PC-3 (cell line): ENCODE measurements around the gene CDH4. TPM values are rescaled to one million over a fixed set of nuclear protein-coding genes. Genes with fewer than 3 reads are reported as not detected.

Experiments used
- ATAC-seq: fragments of 200-7000 bp; cut with Tn5 transposase; 2 replicates; pipeline ENCODE4 v1.9.1; 2020; ENCODE audit warnings: mild to moderate bottlenecking, moderate library complexity
- BruUV-seq: library from RNA; stranded (reverse); fragments of 400-500 nt; replicated peaks from 2 replicates; lab custom pipeline; 2021; lab: Mats Ljungman, UMichigan
- CTCF ChIA-PET: fragments of 300-600 bp; sonication (Branson Sonifier 250); formaldehyde crosslinking; loops from one replicate; lab custom pipeline; 2022; ENCODE audit warnings: antibody characterized with exemption; lab: Charles Lee
- POLR2A ChIA-PET: fragments of 300-600 bp; sonication (Branson Sonifier 250); formaldehyde crosslinking; loops from one replicate; lab custom pipeline; 2022; ENCODE audit warnings: antibody characterized with exemption; ENCODE audit not compliant: unreplicated experiment; lab: Charles Lee
- DNase-seq: peaks from one replicate; pipeline ENCODE4 v3.0.0-alpha.2; 2015
- H2AFZ ChIP-seq: fragments of 300-600 bp; sonication (generic); 2 replicates; pipeline ENCODE4 v1.6.0; 2016; ENCODE audit warnings: antibody characterized with exemption, low read length
- H3F3A ChIP-seq: fragments of 300-600 bp; sonication (generic); one replicate; pipeline ENCODE4 v1.6.0; 2017; ENCODE audit warnings: antibody characterized with exemption, low read length, control low read depth, mild to moderate bottlenecking; ENCODE audit not compliant: unreplicated experiment
- H3K27ac ChIP-seq: fragments of 300-600 bp; sonication (generic); 2 replicates; pipeline ENCODE4 v1.5.1; 2016; ENCODE audit warnings: mild to moderate bottlenecking, low read length
- H3K27me3 ChIP-seq: fragments of 300-600 bp; sonication (generic); 2 replicates; pipeline ENCODE4 v1.6.1; 2016; ENCODE audit warnings: low read length, mixed read lengths
- H3K36me3 ChIP-seq: fragments of 300-600 bp; sonication (generic); 2 replicates; pipeline ENCODE4 v1.6.1; 2016; ENCODE audit warnings: low read depth, mixed run types, low read length, mixed read lengths
- H3K4me1 ChIP-seq: fragments of 300-600 bp; sonication (generic); 2 replicates; pipeline ENCODE4 v1.5.1; 2016; ENCODE audit warnings: low read length; ENCODE audit not compliant: insufficient read depth
- H3K4me2 ChIP-seq: fragments of 300-600 bp; sonication (generic); 2 replicates; pipeline ENCODE4 v1.6.0; 2016; ENCODE audit warnings: low read length
- H3K4me3 ChIP-seq: fragments of 300-600 bp; sonication (generic); 2 replicates; pipeline ENCODE4 v1.5.1; 2016; ENCODE audit warnings: mild to moderate bottlenecking, low read length, mixed read lengths
- H3K79me2 ChIP-seq: fragments of 300-600 bp; sonication (generic); 2 replicates; pipeline ENCODE4 v1.6.1; 2017; ENCODE audit warnings: low read length, mixed read lengths
- H3K9ac ChIP-seq: fragments of 300-600 bp; sonication (generic); 2 replicates; pipeline ENCODE4 v1.6.0; 2016; ENCODE audit warnings: mild to moderate bottlenecking, low read length
- H3K9me2 ChIP-seq: fragments of 300-600 bp; sonication (generic); replicated peaks from 2 replicates; pipeline ENCODE4 v1.6.1; 2016; ENCODE audit warnings: mixed run types, low read length, mixed read lengths
- H3K9me3 ChIP-seq: fragments of 300-600 bp; sonication (generic); 2 replicates; pipeline ENCODE4 v1.6.1; 2016; ENCODE audit warnings: low read length, mixed read lengths
- H4K20me1 ChIP-seq: fragments of 300-600 bp; sonication (generic); 2 replicates; pipeline ENCODE4 v1.6.1; 2016; ENCODE audit warnings: low read length, mixed read lengths
- CTCF ChIP-seq: fragments of 300-600 bp; sonication (generic); conservative IDR thresholded peaks from 2 replicates; pipeline ENCODE4 v1.5.1; 2017; ENCODE audit warnings: antibody characterized with exemption, low read depth, mild to moderate bottlenecking, low read length
- EZH2 ChIP-seq: fragments of 300-600 bp; sonication (generic); IDR thresholded peaks from one replicate; pipeline ENCODE4 v1.6.1; 2017; ENCODE audit warnings: antibody characterized with exemption, mild to moderate bottlenecking, low read length; ENCODE audit not compliant: unreplicated experiment
- EZH2phosphoT487 ChIP-seq: fragments of 300-600 bp; sonication (generic); IDR thresholded peaks from 2 replicates; pipeline ENCODE4 v1.6.1; 2018; ENCODE audit warnings: mild to moderate bottlenecking, antibody characterized with exemption, low read length, borderline replicate concordance
- intact Hi-C: fragments of 100-400 bp; cut with micrococcal nuclease; formaldehyde crosslinking; loops from 2 replicates; pipeline ENCODE4 v1.9.0; 2023
- total RNA-seq: library from RNA; depleted of rRNA; stranded (reverse); fragments of >200 nt; gene quantifications from 2 replicates; pipeline ENCODE4 v1.2.3, GENCODE V29; 2014

Gene CDH4
- total RNA-seq, 1 experiment from 2014 or later = not detected

- H3K27me3 ChIP-seq = peaks cover 86% of the 10 kb centered on the region
- H3K9me2 ChIP-seq = no peaks in the 10 kb centered on the region
- no peaks in the 10 kb centered on the region for H3F3A ChIP-seq
- intact Hi-C loops = no loop called here
- no peak overlapping the region for H3K27ac ChIP-seq
- POLR2A ChIA-PET = no interaction called here
- TF ChIP-seq EZH2phosphoT487 (no peak), CTCF (no peak), EZH2 (no peak)
- DNase-seq (no peak), ATAC-seq (no peak)
- no peaks in the 10 kb centered on the region for H3K9me3 ChIP-seq
- H3K4me2 ChIP-seq = no peak overlapping the region
- no peak overlapping the region for H3K9ac ChIP-seq
- H3K4me3 ChIP-seq = no peak overlapping the region
- no peaks in the 10 kb centered on the region for H3K36me3 ChIP-seq
- no peaks in the 10 kb centered on the region for H3K4me1 ChIP-seq
- no peaks in the 10 kb centered on the region for H4K20me1 ChIP-seq
- BruUV-seq = no TSS peak
- CTCF ChIA-PET = no interaction called here
- no peak overlapping the region for H2AFZ ChIP-seq
- H3K79me2 ChIP-seq = no peaks in the 10 kb centered on the region
These were observed 569.7 kb downstream of the CDH4 start for GRCh38 chr20:61821735-61822134.

GRCh38 chr20:61822396-61822795 lies 570.3 kb downstream of the CDH4 start:
- Histone ChIP-seq H3K4me3 (no peak overlapping the region), H3F3A (no peaks in the 10 kb centered on the region), H3K9ac (no peak overlapping the region), H3K9me2 (no peaks in the 10 kb centered on the region), H3K79me2 (no peaks in the 10 kb centered on the region), H3K9me3 (no peaks in the 10 kb centered on the region), H4K20me1 (no peaks in the 10 kb centered on the region), H3K27ac (no peak overlapping the region), H3K4me2 (no peak overlapping the region), H3K36me3 (no peaks in the 10 kb centered on the region), H3K27me3 (peaks cover 86% of the 10 kb centered on the region), H3K4me1 (no peaks in the 10 kb centered on the region), H2AFZ (no peak overlapping the region)
- CTCF ChIA-PET = no interaction called here
- BruUV-seq = no TSS peak
- DNase-seq = no peak
- intact Hi-C loops = no loop called here
- TF ChIP-seq CTCF = no peak
- TF ChIP-seq EZH2 = no peak
- no peak for TF ChIP-seq EZH2phosphoT487
- ATAC-seq = no peak
- POLR2A ChIA-PET = no interaction called here

GRCh38 chr20:61823242-61823641 lies 571.2 kb downstream of the CDH4 start:
- POLR2A ChIA-PET = no interaction called here

More at GRCh38 chr20:61823242-61823641, 571.2 kb downstream of the CDH4 start:
- intact Hi-C loops = no loop called here
- Histone ChIP-seq H3K9ac (no peak overlapping the region), H2AFZ (no peak overlapping the region), H3K27me3 (peaks cover 86% of the 10 kb centered on the region), H4K20me1 (no peaks in the 10 kb centered on the region), H3K79me2 (no peaks in the 10 kb centered on the region), H3K9me3 (no peaks in the 10 kb centered on the region), H3K4me2 (no peak overlapping the region), H3K4me3 (no peak overlapping the region), H3K27ac (no peak overlapping the region), H3K4me1 (no peaks in the 10 kb centered on the region), H3K9me2 (no peaks in the 10 kb centered on the region), H3K36me3 (no peaks in the 10 kb centered on the region), H3F3A (no peaks in the 10 kb centered on the region)
- DNase-seq = no peak
- no TSS peak for BruUV-seq
- no peak for ATAC-seq
- TF ChIP-seq CTCF (no peak), EZH2 (no peak), EZH2phosphoT487 (no peak)
- CTCF ChIA-PET = no interaction called here
